GM12878 (cell line): ENCODE data around the gene ARMH1. TPM values are rescaled to one million over a fixed set of nuclear protein-coding genes. Genes with fewer than 3 reads are reported as not detected.

Source experiments
- BCL11A ChIP-seq: IDR thresholded peaks from 2 replicates; pipeline ENCODE4 v1.6.1; 2011; ENCODE audit warnings: low read depth, low read length
- CUX1 ChIP-seq: IDR thresholded peaks from 2 replicates; pipeline ENCODE4 v1.6.1; 2012; ENCODE audit warnings: improper control_type of control experiment, low read depth, low read length; ENCODE audit not compliant: insufficient replicate concordance
- GATAD2B ChIP-seq: fragments of 450-650 bp; conservative IDR thresholded peaks from 2 replicates; pipeline ENCODE4 v1.6.1; 2017; ENCODE audit warnings: low read depth, mild to moderate bottlenecking, moderate library complexity
- MLLT1 ChIP-seq: fragments of 450-650 bp; IDR thresholded peaks from 2 replicates; pipeline ENCODE4 v1.6.1; 2016; ENCODE audit warnings: mild to moderate bottlenecking
- NBN ChIP-seq: fragments of 450-650 bp; IDR thresholded peaks from 2 replicates; pipeline ENCODE4 v1.6.1; 2016
- RCOR1 ChIP-seq: conservative IDR thresholded peaks from 2 replicates; pipeline ENCODE4 v1.6.1; 2012; ENCODE audit warnings: low read depth, low read length, improper control_type of control experiment
- RUNX3 ChIP-seq: IDR thresholded peaks from 2 replicates; pipeline ENCODE4 v1.6.1; 2012; ENCODE audit warnings: low read length, inconsistent platforms
- SMARCA5 ChIP-seq: fragments of 450-650 bp; IDR thresholded peaks from 2 replicates; pipeline ENCODE4 v1.6.1; 2017; ENCODE audit warnings: mild to moderate bottlenecking
- SPI1 ChIP-seq: IDR thresholded peaks from 2 replicates; pipeline ENCODE4 v1.6.1; 2011; ENCODE audit warnings: low read depth, mild to moderate bottlenecking, low read length, moderate library complexity, borderline replicate concordance; ENCODE audit not compliant: insufficient read depth
- ZBTB33 ChIP-seq: fragments of 450-650 bp; IDR thresholded peaks from 2 replicates; pipeline ENCODE4 v1.6.1; 2017; ENCODE audit warnings: mild to moderate bottlenecking
- polyA plus RNA-seq, 11 experiments: library from polyadenylated mRNA; depleted of rRNA in 4 of 11; unstranded in 6 of 11; stranded (reverse) in 5 of 11; fragments of >200 nt; fragmentation: Nextera tagmentation in 4 of 11; fragmentation: Illumina TruSeq in 1 of 11; extraction: Ambion mirVana in 4 of 11; extraction: Trizol in 1 of 11; gene quantifications; 1 replicate in 1 of 11; 2 replicates in 10 of 11; pipeline versions ENCODE4 v1.2.1 to v1.2.3, GENCODE V29; 2011 to 2016; ENCODE audit warnings: inconsistent platforms in 2 of 11, missing spikeins in 2 of 11, low read depth in 1 of 11
- total RNA-seq, 4 experiments: library from RNA; depleted of rRNA in 3 of 4; stranded (reverse); fragments of >200 nt in 3 of 4; fragmentation: Illumina TruSeq in 1 of 4; extraction: Trizol in 1 of 4; gene quantifications; 2 replicates each; pipeline versions ENCODE4 v1.2.1 to v1.2.3, GENCODE V29; 2013 to 2021
- TF ChIP-seq, protein P1 (sequence below): fragments of 450-650 bp; conservative IDR thresholded peaks from 2 replicates; pipeline ENCODE4 v1.6.1; 2017; ENCODE audit warnings: mild to moderate bottlenecking, moderate library complexity
- TF ChIP-seq, protein P2 (sequence below): fragments of 450-650 bp; IDR thresholded peaks from 2 replicates; pipeline ENCODE4 v1.6.1; 2017; ENCODE audit warnings: low read depth, mild to moderate bottlenecking, moderate library complexity
- TF ChIP-seq, protein P3 (sequence below): fragments of 450-650 bp; IDR thresholded peaks from 2 replicates; pipeline ENCODE4 v1.6.1; 2017; ENCODE audit warnings: mild to moderate bottlenecking, low read depth, inconsistent platforms; ENCODE audit not compliant: poor library complexity, severe bottlenecking

ARMH1 gene
- total and polyA plus RNA-seq, 10 of the 15 experiments (the other 5 are each of a cell fraction or from before 2014, with no cell fraction given), result 0.93 to 43.9 (median 8.2) TPM

DNA sequence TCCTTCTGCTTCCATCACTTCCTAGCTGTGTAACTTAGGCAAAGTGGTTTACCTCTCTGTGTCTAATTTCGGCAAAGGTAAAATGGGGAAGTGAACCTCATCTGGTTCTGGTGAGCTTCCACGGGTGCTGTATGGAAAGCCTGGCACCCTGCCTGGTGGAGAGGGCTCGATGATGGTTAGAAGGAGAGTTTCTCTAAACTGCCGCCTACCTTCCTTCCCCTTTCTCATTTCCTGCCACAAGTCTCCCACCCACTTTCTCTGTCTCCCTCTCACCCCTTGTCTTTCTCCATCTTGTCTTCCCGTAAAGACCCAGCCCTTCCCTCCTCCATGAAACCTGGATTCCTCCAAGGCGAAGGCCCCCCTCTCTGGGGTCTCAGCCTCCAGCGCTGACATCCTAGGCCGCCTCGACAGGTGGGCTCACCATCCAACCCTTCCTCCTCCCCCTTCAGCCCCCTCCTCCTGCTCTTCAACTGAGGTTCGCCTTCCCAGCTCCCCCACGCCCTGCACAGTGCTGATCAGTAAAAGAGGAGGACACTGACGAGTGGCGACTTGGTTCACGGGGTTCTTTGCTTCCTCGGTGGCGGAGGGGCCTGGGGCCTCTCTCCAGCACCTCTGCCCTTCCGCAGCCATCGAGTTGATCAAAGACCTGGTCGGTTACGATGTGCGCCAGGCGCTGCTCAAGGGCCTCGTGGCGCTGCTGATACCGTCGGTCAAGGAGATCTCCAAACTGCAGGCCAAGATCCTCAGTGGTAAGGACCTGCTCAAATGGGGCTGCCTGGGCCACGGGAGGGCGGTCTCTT is 49.2 kb downstream of the ARMH1 start (continued):
- no peak for TF ChIP-seq CUX1
- TF ChIP-seq RUNX3, result peak; percentile 76
- TF ChIP-seq, protein P1, sequence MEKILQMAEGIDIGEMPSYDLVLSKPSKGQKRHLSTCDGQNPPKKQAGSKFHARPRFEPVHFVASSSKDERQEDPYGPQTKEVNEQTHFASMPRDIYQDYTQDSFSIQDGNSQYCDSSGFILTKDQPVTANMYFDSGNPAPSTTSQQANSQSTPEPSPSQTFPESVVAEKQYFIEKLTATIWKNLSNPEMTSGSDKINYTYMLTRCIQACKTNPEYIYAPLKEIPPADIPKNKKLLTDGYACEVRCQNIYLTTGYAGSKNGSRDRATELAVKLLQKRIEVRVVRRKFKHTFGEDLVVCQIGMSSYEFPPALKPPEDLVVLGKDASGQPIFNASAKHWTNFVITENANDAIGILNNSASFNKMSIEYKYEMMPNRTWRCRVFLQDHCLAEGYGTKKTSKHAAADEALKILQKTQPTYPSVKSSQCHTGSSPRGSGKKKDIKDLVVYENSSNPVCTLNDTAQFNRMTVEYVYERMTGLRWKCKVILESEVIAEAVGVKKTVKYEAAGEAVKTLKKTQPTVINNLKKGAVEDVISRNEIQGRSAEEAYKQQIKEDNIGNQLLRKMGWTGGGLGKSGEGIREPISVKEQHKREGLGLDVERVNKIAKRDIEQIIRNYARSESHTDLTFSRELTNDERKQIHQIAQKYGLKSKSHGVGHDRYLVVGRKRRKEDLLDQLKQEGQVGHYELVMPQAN, result 0 out of 2 replicates have a peak, but pooled peaks have one; percentile 28
- TF ChIP-seq, protein P2, sequence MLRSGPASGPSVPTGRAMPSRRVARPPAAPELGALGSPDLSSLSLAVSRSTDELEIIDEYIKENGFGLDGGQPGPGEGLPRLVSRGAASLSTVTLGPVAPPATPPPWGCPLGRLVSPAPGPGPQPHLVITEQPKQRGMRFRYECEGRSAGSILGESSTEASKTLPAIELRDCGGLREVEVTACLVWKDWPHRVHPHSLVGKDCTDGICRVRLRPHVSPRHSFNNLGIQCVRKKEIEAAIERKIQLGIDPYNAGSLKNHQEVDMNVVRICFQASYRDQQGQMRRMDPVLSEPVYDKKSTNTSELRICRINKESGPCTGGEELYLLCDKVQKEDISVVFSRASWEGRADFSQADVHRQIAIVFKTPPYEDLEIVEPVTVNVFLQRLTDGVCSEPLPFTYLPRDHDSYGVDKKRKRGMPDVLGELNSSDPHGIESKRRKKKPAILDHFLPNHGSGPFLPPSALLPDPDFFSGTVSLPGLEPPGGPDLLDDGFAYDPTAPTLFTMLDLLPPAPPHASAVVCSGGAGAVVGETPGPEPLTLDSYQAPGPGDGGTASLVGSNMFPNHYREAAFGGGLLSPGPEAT, result peak; percentile 54; the same call in 1 of the 2 replicates
- TF ChIP-seq SMARCA5, result peak; percentile 97; the same call in 1 of the 2 replicates
- TF ChIP-seq RCOR1, result no peak
- 0 out of 2 replicates have a peak, but pooled peaks have one; percentile 20 for TF ChIP-seq ZBTB33
- TF ChIP-seq GATAD2B, result peak; percentile 50; the same call in 1 of the 2 replicates
- peak; percentile 33; the same call in 1 of the 2 replicates for TF ChIP-seq MLLT1
- peak; percentile 16; the same call in 1 of the 2 replicates for TF ChIP-seq BCL11A
- TF ChIP-seq SPI1, result peak; percentile 100
- TF ChIP-seq NBN, result no peak; the same call in none of the 2 replicates
- TF ChIP-seq, protein P3, sequence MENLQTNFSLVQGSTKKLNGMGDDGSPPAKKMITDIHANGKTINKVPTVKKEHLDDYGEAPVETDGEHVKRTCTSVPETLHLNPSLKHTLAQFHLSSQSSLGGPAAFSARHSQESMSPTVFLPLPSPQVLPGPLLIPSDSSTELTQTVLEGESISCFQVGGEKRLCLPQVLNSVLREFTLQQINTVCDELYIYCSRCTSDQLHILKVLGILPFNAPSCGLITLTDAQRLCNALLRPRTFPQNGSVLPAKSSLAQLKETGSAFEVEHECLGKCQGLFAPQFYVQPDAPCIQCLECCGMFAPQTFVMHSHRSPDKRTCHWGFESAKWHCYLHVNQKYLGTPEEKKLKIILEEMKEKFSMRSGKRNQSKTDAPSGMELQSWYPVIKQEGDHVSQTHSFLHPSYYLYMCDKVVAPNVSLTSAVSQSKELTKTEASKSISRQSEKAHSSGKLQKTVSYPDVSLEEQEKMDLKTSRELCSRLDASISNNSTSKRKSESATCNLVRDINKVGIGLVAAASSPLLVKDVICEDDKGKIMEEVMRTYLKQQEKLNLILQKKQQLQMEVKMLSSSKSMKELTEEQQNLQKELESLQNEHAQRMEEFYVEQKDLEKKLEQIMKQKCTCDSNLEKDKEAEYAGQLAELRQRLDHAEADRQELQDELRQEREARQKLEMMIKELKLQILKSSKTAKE, result peak; percentile 63
